Measurements from ENCODE around the gene DCHS2.

DCHS2 gene

DNA sequence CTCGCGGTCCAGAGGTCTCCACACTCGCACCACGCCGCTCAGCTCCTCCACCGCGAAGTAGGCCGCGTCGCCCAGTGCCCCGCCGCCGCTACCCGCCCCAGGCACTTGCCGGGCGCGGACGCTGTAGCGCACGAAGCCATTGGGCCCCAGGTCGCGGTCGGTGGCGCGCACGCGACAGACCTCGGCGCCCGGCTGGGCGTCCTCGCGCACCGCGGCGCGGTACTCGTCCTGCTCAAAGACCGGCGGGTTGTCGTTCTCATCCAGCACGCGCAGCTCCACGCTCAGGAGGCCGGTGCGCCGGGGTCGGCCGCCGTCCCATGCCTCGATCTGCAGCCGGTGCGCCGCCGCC is 1.4 kb downstream of the DCHS2 start:
- DNase-seq, result no peak

DNA sequence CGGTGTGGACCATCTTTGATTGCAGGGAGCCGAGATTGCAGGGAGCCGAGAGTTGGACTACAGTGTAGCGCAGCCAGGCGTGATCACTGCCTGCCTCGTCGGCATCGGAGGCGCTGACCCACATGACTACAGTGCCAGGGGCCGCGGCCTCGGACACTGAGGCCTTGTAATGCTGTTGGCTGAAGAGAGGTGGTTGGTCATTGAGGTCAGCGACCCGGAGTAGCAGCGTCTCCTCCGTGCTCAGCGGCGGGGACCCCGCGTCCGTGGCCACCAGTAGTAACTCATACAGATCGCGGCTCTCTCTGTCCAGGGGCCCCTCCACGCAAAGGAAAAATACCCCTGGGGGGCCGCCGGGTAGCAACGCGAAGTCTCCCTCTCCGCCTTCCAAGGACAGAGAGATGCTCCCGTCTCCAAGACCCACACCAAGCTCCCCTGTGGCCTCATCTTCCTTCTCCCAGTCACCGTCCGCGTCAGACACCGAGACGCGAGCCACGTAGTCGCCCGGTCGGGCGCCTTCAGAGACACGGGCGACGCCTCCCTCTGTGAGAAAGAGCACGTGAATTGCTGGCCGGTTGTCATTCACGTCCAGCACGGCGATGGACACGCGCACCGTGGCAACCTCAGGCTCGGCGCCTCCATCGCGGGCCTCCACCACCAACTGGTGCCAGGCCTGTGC is 1.9 kb downstream of the DCHS2 start:
- no peak for DNase-seq

DNA sequence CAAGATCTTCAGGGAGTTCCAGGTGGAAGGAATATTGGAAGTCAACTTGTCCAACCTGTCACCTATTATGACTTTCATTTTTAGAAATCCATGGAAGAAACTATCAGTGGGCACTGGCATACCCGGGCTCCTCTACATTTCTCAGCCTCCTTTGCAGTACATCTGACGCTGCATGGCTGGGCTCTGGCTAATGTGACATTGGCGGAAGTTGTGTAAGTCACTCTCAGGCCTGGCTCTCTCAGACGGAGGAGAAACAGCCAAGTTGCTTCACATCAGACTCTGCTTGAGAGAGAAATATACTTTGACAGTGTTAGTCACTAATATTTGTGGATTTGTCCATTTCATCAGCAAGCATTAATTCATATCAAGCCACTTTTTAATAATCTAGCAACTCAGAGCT is 4.5 kb downstream of the DCHS2 start:
- no peak for DNase-seq

DNA sequence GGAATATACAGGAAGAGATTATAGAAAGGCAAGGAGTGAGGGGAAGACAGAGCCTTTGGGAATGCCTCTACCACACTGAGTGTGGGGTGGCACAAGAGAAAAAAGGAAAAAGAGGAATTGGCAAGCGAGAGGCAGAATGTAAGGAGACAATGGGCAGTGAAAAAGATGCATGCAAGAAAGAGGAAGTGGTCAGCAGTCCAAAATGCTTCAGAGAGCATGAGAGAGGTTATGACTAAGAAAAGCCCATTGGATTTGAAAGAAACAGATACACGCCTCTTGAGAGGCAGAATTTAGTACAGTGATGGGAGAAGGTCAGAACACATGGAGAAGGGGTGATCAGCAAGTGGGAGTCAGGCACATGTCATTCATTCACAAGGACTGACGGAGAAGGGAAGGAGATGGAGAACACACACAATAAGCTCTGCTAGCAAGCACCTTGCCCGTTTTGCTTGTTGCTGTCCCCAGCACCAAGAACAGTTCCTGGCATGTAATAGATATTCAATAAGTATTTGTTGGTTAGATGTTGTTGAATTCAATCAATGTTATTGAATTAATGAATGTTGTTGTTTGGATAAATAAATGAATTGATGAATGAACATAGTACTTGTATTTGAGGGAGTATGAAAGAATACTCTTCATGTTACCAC is 6.3 kb downstream of the DCHS2 start:
- no peak for DNase-seq

DNA sequence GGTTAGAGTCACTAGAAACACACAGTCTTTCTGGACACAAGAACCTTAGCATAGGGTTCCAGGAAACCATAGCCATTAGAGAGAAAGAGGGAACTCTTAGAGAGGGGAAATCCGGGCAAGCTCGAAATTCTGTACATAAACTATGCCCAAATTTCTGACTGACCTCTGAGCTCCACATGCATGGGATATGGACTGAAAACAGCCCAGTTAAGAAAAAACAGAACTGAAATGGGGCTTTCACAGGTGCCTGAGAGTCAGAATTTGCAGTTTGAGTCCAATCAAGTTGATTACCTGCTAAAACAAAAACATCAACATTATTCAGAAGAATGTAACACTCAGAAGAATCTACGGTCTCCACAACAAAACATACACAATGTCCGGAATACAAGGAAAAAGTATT is 13.1 kb downstream of the DCHS2 start:
- no peak for DNase-seq

DNA sequence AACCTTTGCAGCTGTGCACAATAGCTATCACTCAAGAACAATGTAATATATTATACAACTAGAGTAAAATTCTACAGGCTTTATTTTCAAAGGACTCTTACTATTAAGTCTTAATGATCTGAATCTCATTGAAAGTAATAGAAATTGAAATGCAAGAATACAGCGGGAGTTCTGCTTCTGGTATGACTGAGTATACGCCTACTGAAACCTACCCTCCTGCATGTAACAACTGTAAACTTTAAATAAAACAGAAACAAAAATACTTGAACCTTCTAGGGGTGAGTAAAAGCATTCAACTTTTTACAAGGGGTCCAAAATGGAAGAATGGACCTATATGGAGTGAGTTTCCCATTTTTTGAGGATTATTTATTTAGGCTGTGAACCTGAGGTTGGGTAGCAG is 13.5 kb downstream of the DCHS2 start:
- DNase-seq, result no peak

DNA sequence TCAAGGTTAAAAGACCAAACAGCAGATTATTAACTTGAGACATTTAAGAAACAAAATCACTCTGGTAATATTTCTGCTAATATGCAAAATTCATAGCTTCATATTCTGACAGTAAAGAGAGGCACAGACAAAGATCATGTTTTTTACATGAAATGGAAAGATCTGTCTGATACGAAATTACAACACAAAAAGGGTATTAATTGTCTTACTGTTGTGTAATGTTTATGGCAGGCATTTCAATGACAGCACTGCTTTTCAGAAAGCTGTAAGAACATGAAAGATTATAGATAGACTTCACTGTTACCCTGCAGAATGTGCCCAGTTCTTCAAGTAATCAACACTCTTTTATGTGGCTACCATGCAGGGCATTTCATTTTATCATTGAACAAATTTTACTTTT is 15.4 kb downstream of the DCHS2 start:
- no peak for DNase-seq

DNA sequence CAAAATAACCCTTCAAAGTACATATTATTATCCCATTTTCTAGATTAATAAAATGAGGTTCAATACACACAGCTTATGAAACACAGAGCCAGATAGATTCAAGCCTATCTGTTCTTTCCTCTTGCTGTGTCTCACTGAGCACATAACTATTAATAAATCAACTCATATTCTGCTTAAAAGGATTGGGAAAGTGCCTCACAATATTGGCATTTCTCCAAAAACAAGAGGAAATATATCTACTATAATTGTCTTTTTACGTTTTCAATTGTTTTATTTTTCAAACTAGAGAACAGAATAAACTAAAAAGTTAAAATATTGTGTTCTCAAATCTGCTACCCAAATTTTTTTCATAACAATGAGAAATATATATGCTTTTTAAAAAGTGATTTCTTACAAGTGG is 15.8 kb downstream of the DCHS2 start:
- no peak for DNase-seq

DNA sequence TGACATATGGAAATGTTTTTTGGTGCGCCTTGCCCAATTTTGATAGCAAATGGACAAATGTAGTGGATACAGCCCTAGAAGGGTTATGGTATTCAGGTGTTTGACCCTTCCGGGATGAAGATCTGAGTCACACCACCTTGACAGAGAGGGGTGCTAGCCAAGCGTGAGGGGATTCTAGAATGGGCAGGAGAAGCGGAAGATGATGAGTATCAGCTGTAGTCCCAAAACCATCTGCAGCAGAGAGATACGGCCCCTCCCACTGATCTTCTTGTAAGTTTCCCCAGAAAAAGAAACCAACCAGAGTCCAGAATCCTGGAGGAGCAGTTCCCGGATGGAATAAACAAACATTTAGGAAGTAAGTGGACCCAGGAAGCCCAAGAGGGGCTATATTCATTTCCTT is 18.1 kb downstream of the DCHS2 start:
- no peak for DNase-seq

DNA sequence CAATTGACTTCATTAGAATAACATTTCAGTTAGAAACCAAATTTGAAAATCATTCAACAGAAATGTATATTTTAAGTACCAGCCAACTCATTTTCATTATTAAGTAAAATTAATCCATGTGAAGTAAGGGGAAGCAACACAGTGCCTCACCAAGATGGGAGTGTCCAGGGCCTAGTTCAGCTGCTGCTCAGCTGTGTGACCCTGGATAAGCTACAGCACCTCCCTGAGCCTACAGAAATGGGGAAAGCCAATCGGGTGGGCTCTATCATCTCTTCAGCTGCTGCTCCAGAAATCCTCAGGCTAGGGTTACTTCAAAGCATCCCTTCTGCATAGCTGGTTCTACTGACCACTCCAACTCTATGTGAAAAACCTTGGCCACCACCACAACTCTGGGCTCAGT is 18.7 kb downstream of the DCHS2 start:
- no peak for DNase-seq

DNA sequence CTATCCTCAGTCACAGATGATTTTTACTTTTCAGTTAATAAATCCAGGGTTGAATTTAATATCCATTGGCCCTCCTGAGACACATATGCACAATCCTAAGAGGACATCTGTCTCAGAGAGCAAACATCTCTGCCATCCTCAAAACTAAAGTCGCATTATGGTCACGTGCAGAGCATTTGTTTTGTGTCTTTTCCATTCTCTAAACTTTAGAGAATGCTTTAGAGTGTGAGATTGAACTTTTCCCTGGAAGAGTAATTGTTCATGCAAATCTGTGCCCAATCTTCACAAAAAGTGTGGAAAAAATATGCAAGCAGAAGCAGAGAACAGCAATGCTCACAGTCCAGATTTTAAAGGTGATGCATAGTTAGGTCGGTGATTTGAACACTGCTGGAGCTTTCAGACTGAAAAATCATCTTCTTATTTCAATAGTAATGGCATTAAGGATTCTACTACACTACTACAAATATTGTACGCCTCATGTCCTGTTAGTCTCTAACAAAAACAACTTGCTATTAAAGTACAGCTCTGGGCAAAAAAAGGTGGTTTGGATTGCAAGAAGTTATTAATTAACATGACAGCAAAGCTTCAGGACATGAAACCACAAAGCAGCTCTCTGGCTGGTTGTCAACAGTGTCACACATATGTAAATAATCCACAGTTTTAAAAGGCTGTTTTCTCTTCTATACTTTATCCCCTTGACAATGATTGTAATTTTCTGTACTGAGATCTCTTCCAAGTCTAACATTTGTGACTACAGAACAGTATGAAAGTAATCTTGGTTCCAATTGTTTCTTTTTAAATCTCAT is 19.9 kb downstream of the DCHS2 start:
- DNase-seq, result no peak

DNA sequence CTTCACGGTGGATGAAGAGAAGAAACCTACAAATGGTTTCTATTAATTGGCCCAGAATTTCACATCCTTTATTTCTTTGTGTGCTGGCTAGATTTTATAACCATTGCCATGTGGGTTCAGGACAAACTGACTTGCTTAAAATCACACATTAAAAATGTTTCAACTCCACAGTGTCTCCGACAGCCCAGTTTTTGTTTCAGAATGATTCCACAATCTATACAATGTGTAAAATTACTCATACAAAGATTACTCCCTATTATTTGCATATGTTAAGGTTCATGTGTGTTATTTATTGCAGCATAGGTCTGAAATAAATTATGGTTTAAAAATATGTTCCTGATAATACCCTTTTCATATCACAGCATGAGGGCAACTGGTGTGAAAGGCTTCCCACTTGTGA is 20.6 kb downstream of the DCHS2 start:
- DNase-seq, result no peak

DNA sequence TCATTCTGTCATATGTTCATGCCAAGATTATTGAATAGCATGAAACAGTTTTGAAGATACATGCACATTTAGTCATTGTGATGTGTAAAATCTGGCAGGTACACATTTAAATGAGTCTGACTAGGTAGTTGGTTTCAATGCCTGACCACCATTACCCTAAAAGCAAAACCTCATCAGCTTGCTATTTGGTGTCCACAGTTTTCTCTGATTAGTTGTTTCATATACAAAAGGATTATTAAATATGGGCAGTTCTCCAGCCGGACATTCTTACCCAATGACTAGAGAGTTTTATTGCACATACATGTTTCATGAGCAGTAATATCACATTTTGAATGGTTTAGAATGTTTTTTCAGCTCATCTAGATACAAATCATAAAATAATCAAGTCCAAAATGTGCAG is 23.7 kb downstream of the DCHS2 start:
- DNase-seq, result no peak

DNA sequence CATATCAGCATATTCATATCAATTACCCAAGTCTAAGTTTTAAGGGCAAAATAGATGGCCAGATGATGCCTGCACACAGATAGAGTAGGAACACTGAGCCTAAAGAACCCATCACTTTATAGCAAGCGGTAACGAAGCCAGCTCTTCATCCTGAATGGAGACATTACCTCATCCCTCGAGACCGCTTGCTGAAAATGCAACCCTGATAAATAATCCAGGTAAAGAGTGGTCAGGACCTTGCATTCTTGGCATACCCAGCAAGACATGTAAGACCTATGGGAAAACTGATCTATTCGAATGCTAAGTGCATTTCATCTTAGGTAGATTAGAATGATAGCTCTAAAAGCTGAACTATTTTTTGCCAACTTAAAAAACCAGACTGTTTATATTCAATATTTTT is 25.3 kb downstream of the DCHS2 start:
- no peak for DNase-seq

DNA sequence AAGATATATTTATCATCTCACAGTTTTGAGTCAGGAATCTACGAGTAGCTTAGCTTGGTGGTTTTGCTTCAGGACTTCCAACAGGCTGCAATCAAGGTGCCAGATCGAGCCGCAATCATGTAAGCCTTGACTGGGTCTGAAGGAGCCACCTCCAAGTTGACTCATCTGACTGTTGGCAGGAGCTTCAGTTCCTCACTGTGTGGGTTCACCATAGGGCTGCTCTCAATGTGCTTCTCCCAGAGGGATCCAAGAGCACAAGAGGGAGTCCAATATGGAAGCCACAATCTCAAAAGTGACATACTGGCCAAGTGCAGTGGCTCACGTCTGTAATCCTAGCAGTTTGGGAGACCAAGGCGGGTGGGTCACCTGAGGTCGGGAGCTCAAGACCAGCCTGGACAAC is 26.5 kb downstream of the DCHS2 start:
- DNase-seq, result no peak

DNA sequence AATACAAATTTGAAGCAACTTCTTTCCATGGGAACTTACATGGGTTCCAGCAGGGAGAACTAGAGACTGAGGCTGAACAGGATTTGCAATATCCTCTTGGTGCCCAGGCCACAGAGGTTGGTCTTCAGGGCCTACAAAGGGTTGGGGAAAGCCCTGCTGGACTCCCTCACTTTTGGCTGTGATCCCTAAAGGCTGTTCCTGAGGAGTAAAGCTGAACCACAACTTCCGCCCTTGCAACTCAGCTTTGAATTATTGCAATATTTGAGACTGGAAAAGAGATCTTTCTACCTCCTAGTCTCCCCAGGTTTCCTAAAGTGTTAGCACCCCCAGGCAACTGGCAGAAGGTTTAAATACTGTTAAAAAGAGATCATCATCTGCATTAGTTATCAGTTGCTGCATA is 26.9 kb downstream of the DCHS2 start:
- no peak for DNase-seq

DNA sequence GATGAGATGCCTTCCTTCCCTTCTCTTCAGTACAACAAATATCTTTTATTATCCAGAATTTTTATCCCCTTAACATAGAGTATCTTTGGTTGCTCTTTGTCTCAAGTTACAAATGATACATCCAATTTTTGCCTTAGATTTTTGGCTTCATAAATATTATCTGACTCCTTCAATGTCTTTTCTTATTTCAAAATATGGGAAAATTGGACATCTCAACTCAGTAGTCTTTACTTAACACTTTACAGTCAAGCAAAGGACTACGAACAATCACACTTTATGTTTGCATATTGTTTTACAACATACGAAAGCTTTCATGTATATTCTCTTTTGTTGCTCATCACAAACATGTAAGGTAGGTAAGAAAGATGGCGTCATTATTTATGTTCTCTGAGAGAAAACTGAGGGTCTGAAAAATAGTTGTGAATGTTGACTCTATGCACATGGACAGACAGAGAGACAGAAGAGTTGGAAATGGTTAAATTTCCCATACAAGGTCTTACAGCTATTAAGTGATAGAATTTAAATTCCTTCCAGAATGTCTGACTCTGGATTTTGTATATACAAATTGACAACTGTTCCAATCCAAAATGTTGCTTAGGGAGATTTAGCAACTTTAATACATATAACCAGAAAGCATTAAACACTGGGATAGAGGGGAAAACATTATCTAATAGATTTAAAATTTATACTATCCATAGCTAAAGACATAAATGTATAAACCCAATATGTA is 29.4 kb downstream of the DCHS2 start:
- no peak for DNase-seq

DNA sequence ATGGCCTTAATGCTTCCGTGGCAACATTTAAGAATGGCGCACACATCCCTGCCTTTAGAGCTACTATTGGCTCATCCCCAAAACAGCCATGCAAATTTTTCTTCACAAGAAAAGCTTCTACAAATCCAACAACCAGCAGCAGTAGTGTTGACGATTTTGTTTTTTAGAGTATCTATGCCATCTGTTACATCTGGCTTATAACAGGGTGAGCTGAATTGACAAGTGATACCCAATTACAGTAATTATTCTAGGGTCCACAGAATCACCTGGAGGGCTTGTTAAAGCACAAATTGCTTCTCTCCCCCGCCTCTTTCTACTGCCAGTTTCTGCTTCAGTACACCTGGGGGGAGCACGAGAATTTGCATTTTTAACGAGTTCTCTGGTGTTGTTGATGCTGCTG is 34.1 kb downstream of the DCHS2 start:
- no peak for DNase-seq

DNA sequence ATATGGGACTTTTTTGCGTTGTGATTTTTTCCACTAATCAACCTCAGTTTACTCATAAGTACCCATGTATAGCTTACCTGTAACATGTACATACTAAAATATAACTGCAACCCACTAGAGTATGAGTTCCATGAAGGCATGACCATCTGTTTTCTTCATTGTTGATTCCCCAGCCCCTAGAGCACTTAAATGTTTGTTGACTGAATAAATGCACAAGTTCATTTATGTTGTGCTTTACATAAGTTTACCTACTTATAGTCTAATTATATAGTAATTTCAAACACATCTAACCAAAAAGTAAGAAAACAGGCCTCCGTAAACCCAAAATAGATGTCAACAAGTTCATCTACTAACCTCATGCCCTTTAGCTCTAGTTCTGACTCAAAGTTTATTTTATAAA is 34.7 kb downstream of the DCHS2 start:
- DNase-seq, result no peak

DNA sequence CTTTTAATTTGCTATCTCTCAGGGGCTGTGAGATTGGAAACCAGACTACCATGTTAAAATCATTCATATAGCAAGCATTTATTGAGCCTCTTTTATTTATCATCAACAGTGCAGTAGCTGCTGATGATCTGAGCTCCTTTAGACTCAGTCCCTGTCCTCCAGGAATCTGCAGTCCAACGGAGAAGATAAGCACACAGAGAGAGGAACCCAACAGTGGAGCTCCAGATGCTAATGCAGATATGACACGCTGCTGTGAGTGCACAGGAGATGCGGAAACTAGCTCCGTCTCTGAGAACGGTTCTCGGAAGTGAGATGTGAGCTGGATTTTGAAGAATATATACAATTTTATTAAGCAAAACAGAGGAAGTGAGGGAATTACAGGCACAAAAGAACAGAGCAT is 35.4 kb downstream of the DCHS2 start:
- no peak for DNase-seq

DNA sequence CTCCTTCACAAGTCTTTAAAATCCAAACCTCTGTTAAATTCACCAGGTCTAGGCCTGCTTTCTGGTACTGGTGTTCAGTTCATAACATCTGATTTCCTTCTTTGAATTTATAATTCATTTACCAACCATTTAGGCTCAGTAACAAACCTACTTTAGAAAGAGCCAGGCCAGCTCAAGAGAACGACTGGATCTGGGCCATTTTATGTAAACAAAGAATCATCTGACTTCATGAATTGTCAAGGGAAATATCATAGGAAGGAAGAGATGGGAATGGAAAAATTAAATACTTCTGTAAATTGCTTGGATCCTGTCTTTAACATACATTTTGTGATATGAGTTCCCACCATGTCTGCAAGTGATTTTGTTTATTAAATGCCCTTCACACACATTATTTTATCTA is 36.5 kb downstream of the DCHS2 start:
- no peak for DNase-seq

DNA sequence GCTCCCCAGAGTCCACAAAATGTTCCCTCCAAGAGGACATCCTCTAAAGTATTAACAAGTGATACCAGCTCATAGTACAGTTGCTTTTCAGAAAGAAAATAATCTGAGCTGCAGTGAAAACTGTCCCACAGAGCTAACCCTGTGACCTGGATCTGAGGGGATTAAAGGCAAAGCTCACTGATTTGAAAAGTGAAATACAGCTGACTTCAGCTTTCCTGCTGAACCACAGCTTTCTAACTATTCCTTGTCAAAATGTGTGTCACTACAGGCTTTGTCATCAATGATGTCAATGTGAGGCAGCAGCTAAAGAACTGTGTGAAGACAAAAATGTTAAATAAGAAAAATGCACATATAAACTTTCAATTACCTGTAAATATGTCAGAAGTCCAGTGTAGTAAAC is 36.9 kb downstream of the DCHS2 start:
- DNase-seq, result no peak

DNA sequence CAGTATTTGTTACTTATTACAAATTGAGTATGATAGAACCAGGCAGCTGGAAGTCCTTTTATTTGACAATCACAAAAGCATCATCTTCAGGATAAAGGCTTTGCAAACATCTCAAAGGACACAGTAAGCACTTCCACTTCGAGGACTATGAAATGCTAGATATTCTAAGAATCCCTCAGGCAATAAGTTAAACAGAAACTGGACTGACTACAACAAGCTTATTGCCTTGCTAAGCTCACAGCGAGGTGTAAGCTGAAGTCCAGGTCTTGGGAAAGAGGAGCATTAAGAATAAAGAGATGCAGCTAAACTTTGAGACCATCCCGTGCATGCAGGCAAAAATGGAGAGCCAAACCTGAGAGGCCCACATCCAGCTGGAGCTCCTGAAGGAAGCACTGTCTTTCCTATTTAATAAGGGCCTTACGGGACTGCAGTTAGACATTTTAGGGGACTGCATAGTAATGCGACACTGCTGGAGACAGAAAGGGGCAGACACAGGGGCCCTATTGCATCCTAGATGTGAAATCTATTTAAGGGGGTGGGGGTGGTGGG is 38.7 kb downstream of the DCHS2 start:
- no peak for DNase-seq

DNA sequence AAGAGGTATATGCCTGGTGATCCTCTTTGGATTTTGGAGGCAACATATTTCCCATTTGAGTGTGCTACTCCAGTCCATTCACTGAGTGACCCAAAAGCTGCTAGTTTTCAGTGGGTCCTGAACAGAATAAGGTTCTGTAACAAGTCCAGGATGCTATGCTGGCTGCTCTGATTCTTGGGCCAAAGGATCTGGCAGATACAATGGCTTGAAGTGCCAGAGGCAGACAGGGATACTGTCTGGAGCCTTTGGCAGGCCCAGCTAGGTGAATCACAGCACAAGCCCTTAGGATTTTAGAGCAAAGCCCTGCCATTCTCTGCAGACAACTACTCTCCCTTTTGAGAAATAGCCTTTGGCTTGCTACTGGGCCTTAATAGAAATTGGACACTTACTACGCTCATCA is 40.6 kb downstream of the DCHS2 start:
- DNase-seq, result no peak

Data from COR-L47 (cell line).